Measurements from ENCODE around the gene ATP10A.

Gene ATP10A

DNA sequence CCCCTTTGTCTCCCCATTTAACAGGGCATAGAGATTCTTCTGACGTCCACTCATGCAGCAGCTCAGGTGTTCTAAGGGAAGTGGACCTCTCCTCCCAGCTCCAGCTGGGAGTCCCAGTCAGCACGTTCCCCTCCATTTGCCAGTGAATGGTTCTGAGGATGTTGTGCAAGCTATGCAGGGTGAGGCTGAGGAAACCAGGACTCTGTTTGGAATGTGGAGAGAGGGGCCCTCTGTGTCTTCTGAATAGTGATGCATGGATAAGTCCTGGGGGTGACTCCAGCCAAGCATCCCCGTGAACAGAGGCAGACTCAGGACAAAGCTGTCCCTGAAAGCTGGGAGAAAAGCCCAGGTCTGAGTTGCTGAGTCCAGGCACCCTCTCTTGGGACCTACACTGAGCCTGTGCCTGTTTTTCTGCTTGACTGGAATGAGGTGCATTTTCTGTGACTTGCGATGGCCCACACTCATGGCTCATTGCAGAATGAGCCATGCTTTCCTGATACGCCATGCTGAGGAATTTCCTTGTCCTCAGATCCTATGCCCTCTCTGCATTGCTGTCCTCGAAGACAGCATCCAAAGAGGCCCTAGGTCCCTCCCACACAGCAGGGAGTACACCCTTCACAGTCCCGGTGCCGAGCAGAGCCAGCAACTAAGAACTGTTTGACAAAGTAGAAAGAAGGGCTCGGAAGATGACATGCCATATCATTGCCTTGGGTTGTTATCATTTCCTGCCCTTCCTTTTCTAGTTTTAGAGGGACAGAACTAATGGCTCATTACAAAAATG is 185.2 kb downstream of the ATP10A start:
- no peak for DNase-seq

DNA sequence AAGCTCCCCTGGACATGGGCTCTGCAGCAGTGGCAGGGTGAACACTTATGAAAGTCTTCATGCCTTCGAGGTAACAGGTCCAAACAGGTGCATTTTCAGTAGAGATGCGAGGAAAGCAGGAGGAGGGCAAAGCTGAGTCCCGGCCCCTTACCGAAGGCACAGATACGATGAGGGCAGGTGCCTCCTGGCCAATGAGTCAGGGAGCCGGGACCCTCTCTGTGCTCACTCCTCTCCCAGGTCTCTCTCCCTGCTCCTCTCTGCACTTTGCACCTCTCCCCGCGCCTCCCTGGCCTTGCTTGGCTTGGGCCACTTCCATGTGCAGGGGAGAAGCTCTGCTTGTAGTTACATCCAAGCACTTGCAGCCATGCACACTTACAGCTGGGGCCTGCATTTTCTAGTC is 187.1 kb downstream of the ATP10A start:
- no peak for DNase-seq

DNA sequence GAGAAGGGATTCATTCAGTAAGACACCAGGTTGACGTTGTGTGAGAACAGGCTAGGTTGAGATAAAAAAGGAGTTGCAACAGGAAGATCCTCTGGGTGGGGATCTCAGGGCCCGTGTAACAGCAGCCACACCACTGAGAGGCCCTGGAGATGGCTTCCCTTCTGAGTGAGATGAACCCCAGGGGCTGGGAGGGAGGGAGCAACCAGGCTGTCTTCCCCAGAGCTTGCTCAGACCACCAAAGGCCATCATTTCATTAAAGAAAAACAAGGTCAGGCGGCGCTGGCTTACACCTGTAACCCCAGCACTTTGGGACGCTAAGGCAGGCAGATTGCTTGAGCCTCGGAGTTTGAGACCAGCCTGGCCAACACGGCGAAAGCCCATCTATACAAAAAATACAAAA is 187.7 kb downstream of the ATP10A start:
- no peak for DNase-seq

DNA sequence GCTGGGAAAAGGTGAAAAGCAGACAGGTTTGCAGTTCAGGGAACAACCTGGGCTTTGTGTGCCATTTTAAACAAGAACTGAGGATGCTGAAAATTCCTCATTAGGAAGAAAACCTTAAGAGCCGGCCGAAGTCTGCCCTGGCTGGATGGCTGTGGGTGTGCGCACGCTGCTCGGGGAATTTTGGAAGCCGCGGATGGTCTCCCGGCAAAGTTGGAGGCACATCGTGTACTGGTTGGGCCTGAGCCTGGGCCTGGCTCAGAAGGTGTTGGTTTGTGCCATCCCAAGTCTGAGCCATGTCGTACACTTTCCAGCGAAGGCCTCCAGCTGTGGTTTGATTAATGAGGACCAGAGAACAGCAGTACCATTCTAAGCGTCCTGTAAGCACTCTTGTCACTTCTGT is 188.2 kb downstream of the ATP10A start:
- DNase-seq: no peak

DNA sequence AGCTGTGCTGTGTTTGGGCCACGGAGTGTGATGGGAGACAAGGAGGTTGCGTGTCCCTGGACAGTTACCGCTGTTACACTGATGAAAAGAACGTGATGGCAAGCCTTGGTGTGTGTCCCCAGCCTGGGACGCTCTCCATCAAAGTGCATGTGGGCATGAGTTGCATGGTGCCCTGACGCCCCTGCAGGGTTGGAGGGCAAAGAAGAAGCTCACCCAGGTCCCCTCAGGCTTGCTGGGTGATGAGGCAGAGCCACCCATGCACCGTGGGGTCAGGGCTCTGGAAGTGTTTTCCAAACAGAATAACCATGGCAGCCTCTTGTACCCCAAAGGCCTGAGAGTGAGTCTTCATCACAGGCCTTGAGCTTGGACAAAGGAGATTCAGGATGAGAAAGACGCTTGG is 189.2 kb downstream of the ATP10A start:
- no peak for DNase-seq

DNA sequence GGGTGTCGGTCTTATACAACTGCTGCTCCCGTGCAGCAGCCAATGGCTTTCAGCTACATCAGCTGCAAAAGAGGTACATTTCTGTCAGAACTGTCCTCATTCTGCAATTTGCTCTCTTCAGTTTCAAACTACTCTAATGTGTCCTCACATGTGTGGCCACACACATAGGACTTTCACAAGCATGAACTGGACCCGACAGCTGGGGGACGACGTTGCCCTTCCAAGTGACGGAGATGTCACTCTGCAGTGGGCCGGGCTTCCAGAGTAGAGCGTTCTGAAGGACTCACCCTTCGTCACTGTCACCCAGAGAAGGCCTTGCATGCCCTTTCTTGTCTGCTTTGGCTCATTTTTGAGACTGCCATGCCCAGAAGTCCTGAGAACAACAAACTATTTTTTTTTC is 189.8 kb downstream of the ATP10A start:
- no peak for DNase-seq

DNA sequence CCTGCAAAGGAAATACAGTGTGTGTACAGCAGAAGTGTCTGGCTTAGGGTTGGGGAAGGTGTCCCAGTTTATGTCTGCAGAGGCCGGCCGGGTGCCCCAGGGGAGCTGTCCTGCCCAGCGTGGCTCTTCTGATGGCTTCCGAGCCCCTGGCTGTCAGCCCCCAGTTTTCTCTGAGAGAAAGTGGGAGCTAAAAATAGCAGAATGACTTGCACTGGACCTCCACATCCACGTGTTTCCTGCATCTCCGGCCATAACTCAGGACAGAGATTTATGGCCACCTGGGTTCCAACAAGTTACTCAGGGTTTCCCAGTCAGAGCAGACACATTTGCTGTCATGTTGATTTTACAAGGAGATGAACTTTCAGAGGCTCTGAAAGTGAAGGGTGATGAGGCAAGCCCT is 192.0 kb downstream of the ATP10A start:
- no peak for DNase-seq

DNA sequence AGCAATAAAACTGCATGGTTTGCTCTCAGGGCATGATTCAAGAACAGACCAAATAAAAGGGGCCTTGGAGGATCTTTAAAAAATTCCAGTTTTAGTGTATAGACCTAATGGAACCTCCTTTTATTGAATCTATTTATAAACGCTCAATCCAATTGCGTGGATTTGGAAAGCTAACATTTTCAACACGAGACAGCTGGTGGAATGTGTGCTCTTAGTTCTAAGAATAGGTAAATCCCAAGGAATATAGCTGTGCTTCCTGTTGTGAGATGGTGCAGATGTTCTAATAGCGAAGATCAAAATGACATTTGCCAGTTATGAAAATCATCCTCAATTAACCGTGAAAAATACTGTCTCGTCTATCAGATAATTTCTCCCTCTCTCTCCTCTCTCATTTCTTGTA is 192.5 kb downstream of the ATP10A start:
- DNase-seq: no peak

DNA sequence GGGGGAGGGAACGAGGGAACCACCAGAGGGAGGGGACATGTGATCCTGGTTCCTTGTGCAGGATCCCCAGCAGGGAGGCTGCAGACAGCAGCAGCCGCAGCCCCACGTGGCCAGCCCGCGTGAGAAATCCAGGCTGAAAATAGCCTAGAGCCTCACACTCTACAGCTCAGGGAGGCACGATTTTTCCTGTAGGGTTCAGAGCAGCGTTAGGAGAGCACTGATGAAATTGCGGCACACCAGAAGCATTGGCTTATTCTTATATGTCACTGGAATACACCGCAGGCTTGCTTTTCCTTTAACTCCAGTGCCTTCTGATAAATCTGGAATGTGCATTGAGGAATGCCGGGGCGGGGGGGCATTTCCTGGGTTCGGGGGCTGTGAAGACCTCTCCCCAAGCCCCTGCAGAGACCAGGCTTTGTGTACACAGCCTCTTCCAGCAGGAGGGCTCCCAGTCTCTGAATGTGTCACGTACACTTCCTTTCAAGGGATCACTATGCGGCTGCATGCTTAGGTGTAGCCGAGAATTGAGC is 193.0 kb downstream of the ATP10A start:
- no peak for DNase-seq

DNA sequence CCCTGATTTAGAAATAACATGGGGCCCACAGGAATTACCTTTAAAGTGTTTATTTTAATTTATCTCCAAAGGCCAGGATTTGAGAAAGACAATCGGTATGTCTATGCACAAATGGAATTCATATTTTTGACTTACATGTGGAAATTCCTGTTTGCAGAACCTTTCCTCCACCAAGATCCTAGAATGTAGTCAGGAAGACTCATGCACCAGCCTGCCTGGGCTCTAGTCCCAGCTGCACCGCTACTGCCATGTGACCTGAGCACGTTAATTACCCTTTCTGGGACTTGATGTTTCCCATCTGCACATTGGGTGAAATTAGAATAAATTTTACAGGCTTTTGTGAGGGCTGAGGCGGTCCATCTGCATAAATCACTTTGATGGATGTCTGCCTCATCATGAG is 194.2 kb downstream of the ATP10A start:
- DNase-seq: no peak

DNA sequence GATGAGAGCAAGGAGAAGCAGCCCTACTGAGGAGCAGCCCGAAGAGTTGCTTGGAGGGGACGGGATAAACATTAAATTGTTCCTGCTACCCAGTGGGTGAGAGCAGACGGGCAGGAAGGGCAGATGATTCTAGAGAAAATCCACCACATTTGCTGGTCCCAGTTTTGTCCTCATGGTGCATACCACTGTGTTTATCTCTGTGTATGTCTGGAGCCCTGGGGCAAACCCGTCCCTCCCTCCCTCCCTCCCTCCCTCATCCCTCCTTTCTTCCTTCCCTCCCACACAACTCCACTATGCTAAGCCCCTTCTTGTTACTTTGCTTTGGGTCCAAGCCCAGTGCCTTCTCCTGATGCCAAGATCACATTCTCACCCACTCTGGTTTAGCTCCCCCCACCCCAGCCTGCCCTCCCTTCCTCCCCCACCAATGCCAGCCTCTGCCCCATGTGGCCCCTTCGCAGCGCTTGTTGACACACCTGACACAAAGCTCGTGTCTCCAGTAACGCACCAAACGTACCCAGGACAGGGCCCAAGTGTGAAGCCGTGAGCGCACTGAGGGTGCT is 194.8 kb downstream of the ATP10A start:
- DNase-seq: no peak

DNA sequence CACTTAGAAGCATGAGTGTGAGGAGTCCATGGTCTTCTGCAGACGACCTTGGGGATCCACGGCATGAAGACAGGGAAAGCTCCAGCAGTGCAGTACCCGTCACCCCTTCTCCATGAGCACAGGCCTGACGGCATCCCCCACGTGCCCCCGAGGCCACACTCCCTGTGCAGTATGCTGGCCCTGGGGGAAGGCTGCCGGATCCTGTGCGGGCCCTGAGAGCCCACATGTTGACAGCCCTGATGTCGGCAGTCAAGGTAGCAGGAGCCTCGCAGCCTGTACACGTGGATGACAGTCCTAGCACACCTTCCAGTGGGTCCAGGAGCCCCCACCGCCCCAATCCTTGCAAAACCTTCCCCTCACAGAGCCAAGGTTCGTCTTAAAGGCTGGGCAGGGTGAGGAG is 195.3 kb downstream of the ATP10A start:
- no peak for DNase-seq

DNA sequence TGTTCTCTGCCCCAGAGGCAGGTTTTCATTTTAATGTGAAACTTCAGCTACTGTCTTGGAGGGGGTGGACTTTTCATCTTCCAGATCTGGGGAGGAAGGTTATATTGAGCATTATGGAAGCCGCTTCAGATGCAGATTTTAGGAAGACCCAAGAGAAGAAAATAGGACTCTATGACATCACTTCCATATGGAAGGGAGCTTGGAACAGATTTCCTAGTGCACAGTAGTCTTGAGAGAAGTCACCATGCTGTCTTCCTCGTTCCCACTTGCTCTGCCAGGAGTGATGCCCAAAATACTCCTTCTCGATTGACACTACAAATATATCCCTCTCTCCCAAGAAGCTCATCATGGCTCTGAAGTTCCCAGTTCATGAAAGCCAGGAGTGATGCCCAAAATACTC is 197.2 kb downstream of the ATP10A start:
- DNase-seq: no peak

DNA sequence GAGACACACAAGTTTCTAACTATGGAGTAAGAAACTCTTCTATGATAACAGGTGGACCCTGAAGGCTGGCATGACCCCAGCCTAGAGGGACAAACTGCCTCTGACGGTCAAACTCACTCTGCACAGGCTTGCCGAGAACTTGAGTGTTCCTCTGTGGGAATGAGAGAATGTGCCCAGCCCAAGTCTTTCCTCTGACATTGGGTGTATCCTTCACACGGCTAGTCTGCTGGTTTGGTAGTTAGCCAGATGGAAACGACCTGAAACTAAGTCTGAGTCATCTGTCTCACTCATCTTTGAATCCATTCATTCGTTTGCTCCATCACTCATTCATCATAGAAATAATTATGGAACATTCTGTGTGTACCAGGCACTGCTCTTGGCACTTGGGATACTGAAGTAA is 198.4 kb downstream of the ATP10A start:
- no peak for DNase-seq

DNA sequence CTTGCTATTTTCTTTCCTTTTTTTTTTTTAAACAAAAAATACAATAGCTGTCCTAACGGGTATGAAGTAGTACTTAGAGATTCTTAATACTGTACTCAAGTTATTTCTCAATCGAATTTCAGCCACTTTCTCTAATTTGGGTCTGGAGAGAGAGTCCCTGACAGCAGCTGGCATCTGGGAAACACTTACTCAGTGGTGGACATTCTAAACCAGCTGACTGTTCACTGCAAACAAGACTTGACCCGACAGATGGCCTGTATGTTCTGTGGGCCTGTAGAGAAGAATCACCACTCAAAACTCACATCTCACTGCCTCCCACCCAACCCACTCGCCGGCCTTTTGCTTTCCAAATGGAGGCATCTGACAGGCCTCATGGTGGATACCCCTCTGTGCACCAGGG is 199.6 kb downstream of the ATP10A start:
- no peak for DNase-seq

DNA sequence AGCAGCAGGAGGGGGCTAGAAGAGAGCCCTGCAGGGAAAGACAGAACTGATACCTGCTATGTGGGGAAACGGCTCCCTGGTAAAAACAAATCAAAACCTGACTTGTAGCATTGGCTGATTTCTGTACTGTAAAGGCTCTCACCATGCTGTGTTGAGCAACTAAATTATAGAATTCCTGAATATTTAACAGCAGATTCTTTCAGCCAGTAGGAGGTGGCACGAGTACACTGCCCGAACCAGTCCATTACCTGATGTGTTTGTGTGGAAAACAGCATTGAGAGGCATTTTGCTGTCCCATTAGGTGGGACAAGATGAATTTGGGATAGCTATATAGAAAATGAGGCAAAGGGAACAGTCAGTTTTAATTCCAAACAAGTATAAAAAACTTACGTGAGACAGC is 201.2 kb downstream of the ATP10A start:
- DNase-seq: no peak

DNA sequence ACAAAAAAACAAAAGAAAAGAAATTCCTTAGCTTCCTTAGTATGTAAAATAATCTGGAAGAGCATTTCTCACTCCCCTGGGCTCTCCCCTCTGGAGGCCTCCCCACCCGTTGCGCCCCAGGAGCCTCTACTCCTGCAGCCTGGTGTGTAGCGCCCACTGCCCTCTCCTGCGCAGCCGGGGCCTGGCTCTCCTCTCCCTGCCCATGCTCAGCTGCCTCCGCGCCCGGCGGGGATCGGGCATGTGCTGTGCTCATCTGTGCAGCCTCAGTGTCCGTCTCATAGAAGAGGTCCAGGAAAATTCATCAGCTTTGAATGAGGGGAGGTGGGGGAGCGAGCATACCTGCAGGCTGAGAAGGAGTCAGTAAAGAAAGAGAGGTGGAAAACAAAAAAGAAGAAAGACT is 203.9 kb downstream of the ATP10A start:
- no peak for DNase-seq

DNA sequence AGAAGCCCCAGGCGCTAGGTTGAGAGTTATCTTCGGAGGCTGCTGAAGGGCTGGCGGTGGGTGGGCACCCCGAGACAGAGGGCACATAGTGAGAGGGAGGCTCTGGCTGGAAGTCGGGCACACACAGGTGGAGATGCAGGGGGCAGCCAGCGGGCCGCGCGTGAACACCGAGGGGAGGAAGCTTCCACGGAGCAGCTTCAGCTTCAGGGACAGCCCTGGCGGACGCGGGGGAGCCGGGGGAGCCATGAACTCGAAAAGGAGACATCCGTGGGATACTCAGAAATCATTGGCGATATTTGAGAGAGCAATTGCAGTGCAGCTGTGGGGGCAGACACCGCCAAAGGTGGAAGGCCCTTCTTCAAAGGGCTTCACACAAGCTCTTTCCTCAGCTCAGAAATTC is 204.6 kb downstream of the ATP10A start:
- DNase-seq: no peak

DNA sequence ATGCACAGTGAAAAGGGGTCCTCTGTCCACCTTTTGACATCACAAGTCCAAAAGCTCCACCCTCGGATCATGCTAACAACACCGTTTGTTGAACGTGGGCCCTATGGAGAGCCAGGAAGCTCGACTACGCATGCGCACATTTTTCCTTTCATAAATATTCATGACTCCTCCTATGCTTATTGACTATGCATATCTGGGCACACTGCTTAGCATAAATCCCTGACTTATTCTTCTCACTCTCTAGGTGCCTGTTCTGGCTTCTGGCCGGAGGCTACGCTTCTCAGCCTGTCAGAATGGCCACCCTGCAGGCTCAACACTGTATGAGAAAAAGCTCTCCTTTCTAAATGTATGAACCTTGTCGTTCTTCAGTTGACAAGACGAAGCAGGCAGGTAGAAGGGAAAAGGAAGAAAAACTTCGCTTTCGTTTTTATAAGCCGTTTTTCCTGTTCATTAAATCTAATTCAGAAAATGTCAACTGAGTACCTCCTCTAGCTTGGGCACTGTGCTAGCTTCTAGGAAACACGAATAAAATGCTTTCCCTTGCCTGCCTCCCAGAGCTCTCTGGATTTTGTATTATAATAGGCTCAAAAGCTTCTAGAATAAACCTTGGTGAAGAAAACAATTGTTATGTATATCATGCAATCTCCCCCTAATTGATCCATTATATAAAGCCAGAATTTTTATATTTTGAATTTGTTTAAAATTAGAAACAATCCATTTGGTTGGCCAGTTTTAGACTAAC is 207.7 kb downstream of the ATP10A start:
- no peak for DNase-seq

DNA sequence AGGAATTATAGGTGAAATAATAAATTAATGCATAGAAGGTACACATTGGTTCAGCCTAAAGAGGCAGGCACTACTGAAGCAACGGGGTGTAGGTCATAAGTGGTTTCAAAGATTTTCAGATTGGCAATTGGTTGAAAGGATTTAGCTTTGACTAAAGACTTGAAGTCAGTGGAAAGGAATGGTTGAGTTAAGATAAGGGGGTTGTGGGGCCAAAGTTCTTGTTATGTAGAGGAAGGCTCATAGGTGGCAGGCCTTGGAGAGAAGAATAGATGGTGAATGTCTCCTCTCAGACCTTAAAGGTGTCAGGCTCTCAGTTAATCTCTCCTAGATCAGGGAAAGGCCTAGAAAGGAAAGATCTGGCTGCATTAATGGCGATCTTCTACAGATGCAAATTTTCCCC is 209.8 kb downstream of the ATP10A start:
- no peak for DNase-seq

DNA sequence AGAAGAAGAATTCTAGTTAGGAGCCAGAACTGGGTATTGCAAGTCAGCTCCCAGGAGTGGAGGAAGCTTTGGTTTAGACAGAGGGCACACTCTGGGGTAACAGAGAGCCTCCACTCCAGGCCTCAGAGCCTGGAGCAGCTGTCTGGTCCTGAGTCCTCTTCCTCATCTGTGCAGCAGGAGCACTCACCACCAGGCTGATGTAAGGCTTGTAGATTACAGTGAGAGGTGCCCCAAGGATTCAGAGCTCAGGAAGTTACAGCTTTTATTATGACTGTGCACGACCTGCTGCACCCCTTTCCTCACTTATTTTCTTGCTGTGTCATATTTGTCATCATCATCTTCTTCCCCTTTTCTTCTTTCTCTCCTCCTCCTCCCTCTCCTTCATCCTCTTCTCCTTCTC is 210.4 kb downstream of the ATP10A start:
- peak in 1 of 5 donors; percentile 72 for DNase-seq

DNA sequence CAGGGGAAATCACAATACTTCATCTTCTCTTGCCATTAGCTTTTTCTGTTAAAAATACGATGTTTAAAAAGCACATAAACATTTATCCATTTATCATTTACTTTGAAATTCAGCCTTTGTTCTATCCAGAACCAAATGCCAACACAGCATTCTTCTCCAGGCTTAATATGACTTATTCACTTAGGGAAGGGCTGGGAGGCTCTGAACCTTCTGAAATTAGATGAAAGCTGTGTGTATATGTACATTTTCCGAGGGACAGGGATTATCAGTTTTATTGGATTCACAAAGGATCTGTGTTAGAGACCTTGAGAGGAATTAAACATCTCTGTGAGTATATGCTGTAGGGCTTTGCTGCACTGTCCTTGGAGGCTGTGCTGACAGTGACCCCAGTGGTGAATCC is 213.7 kb downstream of the ATP10A start:
- DNase-seq: no peak

DNA sequence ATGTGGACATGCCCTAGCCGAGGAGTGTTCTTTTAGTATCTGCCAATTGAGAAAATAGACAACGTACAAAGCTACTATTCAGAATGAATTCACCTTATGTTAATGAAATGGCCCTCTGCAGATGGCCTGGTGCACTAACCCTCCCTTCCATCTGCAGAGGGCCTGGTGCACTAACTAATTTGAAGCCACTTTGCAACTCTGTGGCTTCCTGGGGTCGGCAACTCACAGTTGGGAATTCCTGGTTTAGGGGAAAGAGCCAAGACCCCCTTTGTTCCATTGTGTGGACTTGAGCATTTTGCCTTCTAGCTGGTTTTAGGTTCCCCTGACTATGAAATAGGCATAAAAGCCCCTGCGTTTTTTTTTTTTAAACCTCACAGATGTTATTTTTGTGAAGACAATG is 220.0 kb downstream of the ATP10A start:
- no peak for DNase-seq

DNA sequence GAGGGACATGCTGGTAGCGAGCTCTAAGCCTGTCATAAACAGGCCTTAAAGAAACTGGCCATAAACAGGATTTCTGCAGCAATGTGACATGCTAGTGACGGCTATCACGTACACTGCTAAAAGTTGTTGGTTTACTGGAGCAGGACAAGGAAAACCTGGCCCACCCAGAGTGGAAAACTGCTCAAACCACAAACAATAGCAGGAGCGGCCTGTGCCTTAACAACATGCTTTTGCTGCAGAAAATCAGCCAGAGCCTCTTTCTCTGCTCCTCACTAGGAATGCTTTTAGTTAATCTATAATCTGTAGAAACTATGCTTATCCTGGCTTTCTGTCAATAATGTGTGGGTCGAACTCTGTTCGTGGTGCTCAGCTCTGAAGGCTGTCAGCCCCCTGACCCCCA is 221.4 kb downstream of the ATP10A start:
- no peak for DNase-seq
